ENCODE measurements around the gene FAM131A. TPM values are rescaled to one million over a fixed set of nuclear protein-coding genes. Genes with fewer than 3 reads are reported as not detected.

FAM131A gene
- total RNA-seq, 1 experiment from 2014 or later = 14.4 TPM

DNA sequence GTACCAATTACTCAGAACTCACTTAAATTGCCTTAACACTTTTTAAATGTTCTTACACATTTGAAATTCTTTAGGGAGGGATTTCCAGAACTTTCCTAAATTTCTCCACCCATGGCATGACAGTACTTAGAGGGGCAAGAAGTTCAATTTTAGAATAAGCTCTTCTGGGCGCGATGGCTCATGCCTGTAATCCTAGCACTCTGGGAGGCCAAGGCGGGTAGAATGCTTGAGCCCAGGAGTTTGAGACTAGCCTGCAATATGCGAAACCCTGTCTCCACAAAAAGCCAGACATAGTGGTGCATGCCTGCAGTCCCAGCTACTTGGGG is 10.6 kb downstream of the FAM131A start:
- 0 out of 2 replicates have a peak, but pooled peaks cover 2% of the 10 kb centered on the region for H3K4me1 ChIP-seq (ENCODE audit: insufficient read depth, low read length)
- H3K79me2 ChIP-seq (ENCODE audit: insufficient read depth, low read length) = no peaks in the 10 kb centered on the region
- H3K27ac ChIP-seq (ENCODE audit: insufficient read length, low read depth, low read length) = no peak overlapping the region
- no peak overlapping the region for H2BK120ac ChIP-seq (ENCODE audit: low read depth, low read length, poor library complexity, severe bottlenecking)
- no peaks in the 10 kb centered on the region for H3K23me2 ChIP-seq (ENCODE audit: insufficient read length, low read depth, low read length, poor library complexity, severe bottlenecking)
- H3K4me2 ChIP-seq (ENCODE audit: insufficient read depth, insufficient read length, low read length) = no peak overlapping the region
- Mint-ChIP-seq H3K4me3 (no peak overlapping the region), H3K9me3 (no peaks in the 10 kb centered on the region), H3K4me1 (peaks cover 15 to 21% of the 10 kb centered on the region in 2 experiments), H3K27me3 (ENCODE audit: low read depth) (no peaks in the 10 kb centered on the region), H3K27ac (peak overlapping the region in 1 of 3 experiments; percentile 52; a peak in 1 of 7 replicates), H3K36me3 (ENCODE audit: insufficient read depth in 1 of 3, low read depth in 3 of 3) (peaks cover 12 to 42% (median 35%) of the 10 kb centered on the region in 3 experiments; a peak in 6 of 7 replicates)
- WGBS (ENCODE audit: extremely low coverage, insufficient read length, low lambda C conversion rate) = no CpG with 5 or more reads among the region's 4 CpGs
- no peak overlapping the region for H2BK15ac ChIP-seq (ENCODE audit: low read depth, low read length)
- no peak overlapping the region for H2BK12ac ChIP-seq (ENCODE audit: insufficient read length, low read depth, low read length)
- H3K18ac ChIP-seq (ENCODE audit: insufficient read length, low read depth, low read length) = no peak overlapping the region
- H3K56ac ChIP-seq (ENCODE audit: insufficient read length, low read depth, low read length) = no peak overlapping the region
- no peak overlapping the region for H3K14ac ChIP-seq (ENCODE audit: insufficient read depth, low read length)
- no peak overlapping the region for H3K23ac ChIP-seq (ENCODE audit: insufficient read length, low read depth, low read length)
- no peak overlapping the region for H4K5ac ChIP-seq (ENCODE audit: insufficient read length, low read depth, low read length)
- H3K4ac ChIP-seq (ENCODE audit: low read depth, low read length) = no peak overlapping the region
- H2BK5ac ChIP-seq (ENCODE audit: insufficient read length, low read length) = no peak overlapping the region
- H2AFZ ChIP-seq (ENCODE audit: low read length) = no peak overlapping the region
- TF ChIP-seq CTCF (conservative IDR thresholded peaks at IDR 0.05) = no peak
- H4K20me1 ChIP-seq (ENCODE audit: control insufficient read depth, insufficient read depth, insufficient read length) = no peaks in the 10 kb centered on the region
- H3K27me3 ChIP-seq (ENCODE audit: insufficient read depth, low read length) = no peaks in the 10 kb centered on the region
- H3K9ac ChIP-seq (ENCODE audit: extremely low read depth, insufficient read length, low read length) = no peak overlapping the region
- H4K8ac ChIP-seq (replicated peaks; ENCODE audit: insufficient read length, low read depth, low read length) = no peak overlapping the region
- H2AK5ac ChIP-seq (ENCODE audit: insufficient read length, low read length) = no peak overlapping the region
- no peak overlapping the region for H2BK20ac ChIP-seq (ENCODE audit: low read depth, low read length, poor library complexity, severe bottlenecking)
- no peaks in the 10 kb centered on the region for H3K79me1 ChIP-seq (ENCODE audit: insufficient read depth, low read depth, low read length, poor library complexity, severe bottlenecking)
- no peaks in the 10 kb centered on the region for H3K9me3 ChIP-seq (ENCODE audit: control insufficient read depth, low read depth, low read length)
- H4K91ac ChIP-seq (ENCODE audit: insufficient read length, low read depth, low read length) = no peak overlapping the region
- DNase-seq = no peak
- H3T11ph ChIP-seq (ENCODE audit: low read length) = no peak overlapping the region

All from H9 (cell line).